Mesendoderm (in vitro differentiated cells): ENCODE data around the gene LNPEP.

Experiments used
- DNase-seq: peaks from one replicate; pipeline ENCODE4 v3.0.0; 2013
- H2AK5ac ChIP-seq: 2 replicates; pipeline ENCODE4 v1.6.1; 2013; ENCODE audit warnings: low read length, inconsistent platforms
- H2BK120ac ChIP-seq: 2 replicates; pipeline ENCODE4 v1.6.1; 2013; ENCODE audit warnings: low read depth, mild to moderate bottlenecking, low read length, moderate library complexity, mixed read lengths
- H2BK15ac ChIP-seq: replicated peaks from 2 replicates; pipeline ENCODE4 v1.6.1; 2013; ENCODE audit warnings: low read depth, mild to moderate bottlenecking, moderate library complexity
- H2BK5ac ChIP-seq: 2 replicates; pipeline ENCODE4 v1.6.1; 2013; ENCODE audit warnings: low read length, inconsistent platforms
- H3K18ac ChIP-seq: 2 replicates; pipeline ENCODE4 v1.6.1; 2013; ENCODE audit warnings: mild to moderate bottlenecking, low read length, mixed read lengths
- H3K23ac ChIP-seq: one replicate; pipeline ENCODE4 v1.6.1; 2013; ENCODE audit warnings: low read length
- H3K27ac ChIP-seq: 2 replicates; pipeline ENCODE4 v1.5.1; 2013; ENCODE audit warnings: low read depth, mild to moderate bottlenecking, inconsistent platforms, low read length, moderate library complexity
- H3K27me3 ChIP-seq: 2 replicates; pipeline ENCODE4 v1.6.1; 2013; ENCODE audit warnings: low read length, control low read depth, mild to moderate bottlenecking, inconsistent platforms; ENCODE audit not compliant: insufficient read depth, poor library complexity
- H3K36me3 ChIP-seq: 2 replicates; pipeline ENCODE4 v1.6.1; 2013; ENCODE audit warnings: low read length, inconsistent platforms; ENCODE audit not compliant: control insufficient read depth, insufficient read depth
- H3K4ac ChIP-seq: one replicate; pipeline ENCODE4 v1.6.1; 2013; ENCODE audit warnings: low read depth, mild to moderate bottlenecking, low read length, moderate library complexity
- H3K4me1 ChIP-seq: 2 replicates; pipeline ENCODE4 v1.6.1; 2013; ENCODE audit warnings: low read depth, low read length, inconsistent platforms; ENCODE audit not compliant: control insufficient read depth
- H3K4me2 ChIP-seq: 2 replicates; pipeline ENCODE4 v1.6.1; 2013; ENCODE audit warnings: low read length
- H3K4me3 ChIP-seq: 2 replicates; pipeline ENCODE4 v1.5.1; 2013; ENCODE audit warnings: mild to moderate bottlenecking, low read length
- H3K56ac ChIP-seq: one replicate; pipeline ENCODE4 v1.6.1; 2013; ENCODE audit warnings: low read length
- H3K79me1 ChIP-seq: 2 replicates; pipeline ENCODE4 v1.6.1; 2013; ENCODE audit warnings: low read length, inconsistent platforms
- H3K79me2 ChIP-seq: 2 replicates; pipeline ENCODE4 v1.6.1; 2013; ENCODE audit warnings: mild to moderate bottlenecking, low read length; ENCODE audit not compliant: control insufficient read depth, insufficient read depth
- H3K9ac ChIP-seq: 2 replicates; pipeline ENCODE4 v1.6.1; 2013; ENCODE audit warnings: low read length, inconsistent platforms
- H4K5ac ChIP-seq: one replicate; pipeline ENCODE4 v1.6.1; 2013; ENCODE audit warnings: low read length
- H4K8ac ChIP-seq: one replicate; pipeline ENCODE4 v1.6.1; 2013; ENCODE audit warnings: low read depth, mild to moderate bottlenecking, control low read depth, low read length, moderate library complexity
- WGBS: extraction: QIAGEN DNeasy Blood & Tissue Kit; methylation state at CpG from one replicate; pipeline ENCODE4 v1.1.7; 2013; ENCODE audit warnings: low lambda C conversion rate, missing lambda C conversion rate; ENCODE audit not compliant: insufficient coverage; ENCODE audit errors: extremely low coverage; 5-methylcytosine and 5-hydroxymethylcytosine counted together

The LNPEP gene

GRCh38 chr5:96922499-96923244 lies 13.2 kb upstream of the LNPEP start:
- Histone ChIP-seq H3K79me1 (no peaks in the 10 kb centered on the region), H3K79me2 (no peaks in the 10 kb centered on the region), H3K4me3 (no peak overlapping the region), H3K56ac (no peak overlapping the region), H4K5ac (no peak overlapping the region), H3K4me2 (no peak overlapping the region), H3K4ac (no peak overlapping the region), H2BK5ac (no peak overlapping the region), H3K27ac (no peak overlapping the region), H4K8ac (no peak overlapping the region), H3K23ac (no peak overlapping the region), H3K4me1 (no peaks in the 10 kb centered on the region), H3K36me3 (no peaks in the 10 kb centered on the region), H2BK120ac (no peak overlapping the region), H2AK5ac (no peak overlapping the region), H2BK15ac (no peak overlapping the region), H3K9ac (no peak overlapping the region), H3K18ac (no peak overlapping the region), H3K27me3 (no peaks in the 10 kb centered on the region)
- WGBS = no CpG with 5 or more reads among the region's 12 CpGs
- no peak for DNase-seq

GRCh38 chr5:96924016-96924443 lies 11.8 kb upstream of the LNPEP start:
- Histone ChIP-seq H3K27me3 (no peaks in the 10 kb centered on the region), H3K23ac (no peak overlapping the region), H3K36me3 (no peaks in the 10 kb centered on the region), H4K8ac (no peak overlapping the region), H3K4ac (no peak overlapping the region), H3K27ac (no peak overlapping the region), H2AK5ac (no peak overlapping the region), H3K4me2 (no peak overlapping the region), H2BK15ac (no peak overlapping the region), H3K4me1 (no peaks in the 10 kb centered on the region), H4K5ac (no peak overlapping the region), H2BK5ac (no peak overlapping the region), H3K9ac (no peak overlapping the region), H3K4me3 (no peak overlapping the region), H2BK120ac (no peak overlapping the region), H3K56ac (no peak overlapping the region), H3K79me1 (no peaks in the 10 kb centered on the region), H3K79me2 (no peaks in the 10 kb centered on the region), H3K18ac (no peak overlapping the region)
- WGBS = no CpG with 5 or more reads among the region's 3 CpGs
- DNase-seq = no peak

DNA sequence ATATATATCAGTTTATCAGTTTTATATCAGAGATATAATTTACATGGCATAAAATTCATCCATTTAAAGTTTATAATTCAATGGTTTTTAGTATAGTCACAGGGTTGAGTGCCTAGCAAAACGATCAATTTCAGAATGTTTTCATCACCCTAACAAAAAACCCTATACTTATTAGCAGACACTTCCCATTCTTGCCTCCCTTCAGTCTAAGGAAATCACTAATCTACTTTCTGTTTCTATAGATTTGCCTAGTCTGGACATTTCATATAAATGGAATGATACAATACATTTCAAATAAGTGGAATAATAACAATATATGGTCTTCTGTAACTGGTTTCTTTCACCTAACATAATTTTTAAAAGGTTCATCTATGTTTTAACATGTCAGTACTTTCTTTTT lies 9.6 kb upstream of the LNPEP start:
- H3K27me3 ChIP-seq = no peaks in the 10 kb centered on the region
- H2AK5ac ChIP-seq = no peak overlapping the region
- no peak overlapping the region for H3K4me2 ChIP-seq
- no peak overlapping the region for H3K27ac ChIP-seq
- H2BK5ac ChIP-seq = no peak overlapping the region
- no CpG with 5 or more reads among the region's 1 CpG for WGBS
- DNase-seq = no peak
- no peak overlapping the region for H3K18ac ChIP-seq
- no peak overlapping the region for H2BK120ac ChIP-seq
- H3K4me3 ChIP-seq = no peak overlapping the region
- no peak overlapping the region for H3K23ac ChIP-seq
- no peak overlapping the region for H4K5ac ChIP-seq
- H3K56ac ChIP-seq = no peak overlapping the region
- H3K36me3 ChIP-seq = no peaks in the 10 kb centered on the region
- no peak overlapping the region for H3K4ac ChIP-seq
- H3K79me2 ChIP-seq = no peaks in the 10 kb centered on the region
- no peak overlapping the region for H4K8ac ChIP-seq
- H2BK15ac ChIP-seq = no peak overlapping the region
- H3K9ac ChIP-seq = no peak overlapping the region
- no peaks in the 10 kb centered on the region for H3K79me1 ChIP-seq
- H3K4me1 ChIP-seq = no peaks in the 10 kb centered on the region

DNA sequence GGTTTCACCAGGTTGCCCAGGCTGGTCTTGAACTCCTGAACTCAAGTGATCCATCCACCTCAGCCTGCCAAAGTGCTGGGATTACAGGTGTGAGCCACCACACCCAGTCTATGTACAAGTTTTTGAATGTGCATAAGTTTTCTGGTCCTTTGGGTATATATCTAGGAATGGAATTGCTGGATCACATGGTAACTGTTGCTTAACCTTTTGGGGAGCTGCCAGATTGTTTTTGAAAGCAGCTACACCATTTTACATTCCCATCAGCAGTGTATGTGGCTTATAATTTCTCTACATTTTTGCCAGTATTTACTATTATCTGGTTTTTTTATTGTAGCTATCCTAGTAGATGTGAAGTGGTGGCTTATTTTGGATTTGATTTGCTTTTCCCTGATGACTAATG lies 8.9 kb upstream of the LNPEP start:
- Histone ChIP-seq H2BK120ac (no peak overlapping the region), H4K5ac (no peak overlapping the region), H2AK5ac (no peak overlapping the region), H3K23ac (no peak overlapping the region), H3K27ac (no peak overlapping the region), H3K4me1 (no peaks in the 10 kb centered on the region), H3K79me2 (no peaks in the 10 kb centered on the region), H3K4me2 (no peak overlapping the region), H3K4me3 (no peak overlapping the region), H3K27me3 (no peaks in the 10 kb centered on the region), H3K79me1 (no peaks in the 10 kb centered on the region), H3K36me3 (no peaks in the 10 kb centered on the region), H2BK15ac (no peak overlapping the region), H3K4ac (no peak overlapping the region), H4K8ac (no peak overlapping the region), H3K18ac (no peak overlapping the region), H2BK5ac (no peak overlapping the region), H3K9ac (no peak overlapping the region), H3K56ac (no peak overlapping the region)
- DNase-seq = no peak

- WGBS = no CpG with 5 or more reads among the region's 7 CpGs
- no peak overlapping the region for H4K5ac ChIP-seq
- H3K56ac ChIP-seq = no peak overlapping the region
These were observed 6.8 kb upstream of the LNPEP start for GRCh38 chr5:96928931-96929708.

More at GRCh38 chr5:96928931-96929708, 6.8 kb upstream of the LNPEP start:
- H3K27ac ChIP-seq = no peak overlapping the region
- H3K4me3 ChIP-seq = no peak overlapping the region
- H3K18ac ChIP-seq = no peak overlapping the region
- H3K4me2 ChIP-seq = no peak overlapping the region
- no peak overlapping the region for H2AK5ac ChIP-seq
- no peak overlapping the region for H3K4ac ChIP-seq
- no peak overlapping the region for H3K23ac ChIP-seq
- H2BK15ac ChIP-seq = no peak overlapping the region
- H2BK5ac ChIP-seq = no peak overlapping the region
- no peak overlapping the region for H2BK120ac ChIP-seq
- H3K9ac ChIP-seq = no peak overlapping the region
- H3K79me1 ChIP-seq = no peaks in the 10 kb centered on the region
- no peaks in the 10 kb centered on the region for H3K27me3 ChIP-seq
- H3K79me2 ChIP-seq = no peaks in the 10 kb centered on the region
- no peak overlapping the region for H4K8ac ChIP-seq
- peaks cover 5% of the 10 kb centered on the region for H3K4me1 ChIP-seq
- H3K36me3 ChIP-seq = no peaks in the 10 kb centered on the region
- DNase-seq = no peak
